K562 (cell line): Measurements from ENCODE around the gene MTRF1L. TPM values are rescaled to one million over a fixed set of nuclear protein-coding genes. Genes with fewer than 3 reads are reported as not detected.

Source experiments
- ARID1B ChIP-seq: fragments of 450-650 bp; IDR thresholded peaks from 2 replicates; pipeline ENCODE4 v1.6.1; 2016; ENCODE audit warnings: antibody characterized with exemption, mild to moderate bottlenecking, inconsistent platforms
- ARNT ChIP-seq, 2 experiments: fragments of 450-650 bp; IDR thresholded peaks; 2 replicates each; pipeline ENCODE4 v1.6.1; 2016; ENCODE audit warnings: mild to moderate bottlenecking in 1 of 2
- FOXJ2 ChIP-seq: fragments of 200-800 bp; sonication (Bioruptor generic); IDR thresholded peaks from 2 replicates; pipeline ENCODE4 v1.6.1; 2016; ENCODE audit warnings: missing genetic modification characterization, missing compliant biosample characterization
- FOXM1 ChIP-seq, 2 experiments: fragments of 450-650 bp in 1 of 2; sonication (generic) in 1 of 2; formaldehyde crosslinking in 1 of 2; IDR thresholded peaks; 2 replicates each; pipeline versions ENCODE4 v1.6.1 to v1.9.0; 2017 to 2022; ENCODE audit warnings: low read depth in 2 of 2, mild to moderate bottlenecking in 2 of 2, missing genetic modification reagents in 1 of 2, moderate library complexity in 1 of 2
- HMBOX1 ChIP-seq: sonication (generic); IDR thresholded peaks from 2 replicates; pipeline ENCODE4 v1.6.1; 2016
- NCOA1 ChIP-seq: fragments of 450-650 bp; IDR thresholded peaks from 2 replicates; pipeline ENCODE4 v1.6.1; 2016; ENCODE audit warnings: low read depth
- NR0B1 ChIP-seq: fragments of 450-650 bp; IDR thresholded peaks from one replicate; pipeline ENCODE4 v1.6.1; 2018; ENCODE audit warnings: mild to moderate bottlenecking, moderate library complexity; ENCODE audit not compliant: partially characterized antibody
- NR2C1 ChIP-seq, 2 experiments: fragments of 450-650 bp; IDR thresholded peaks; 2 replicates each; pipeline ENCODE4 v1.6.1; 2017; ENCODE audit warnings: mild to moderate bottlenecking in 2 of 2, antibody characterized with exemption in 1 of 2, inconsistent platforms in 1 of 2, missing compliant biosample characterization in 1 of 2, missing genetic modification characterization in 1 of 2
- PCBP1 ChIP-seq: fragments of 200-400 bp; formaldehyde crosslinking; IDR thresholded peaks from 2 replicates; pipeline ENCODE4 v1.6.1; 2018; ENCODE audit warnings: mild to moderate bottlenecking, low read depth, low read length; ENCODE audit not compliant: poor library complexity, severe bottlenecking
- PURB ChIP-seq: sonication (generic); formaldehyde crosslinking; IDR thresholded peaks from 2 replicates; pipeline ENCODE4 v1.9.0; 2021; ENCODE audit warnings: low read depth, mild to moderate bottlenecking, missing genetic modification reagents
- SLC30A9 ChIP-seq: fragments of 250-450 bp; sonication (Bioruptor Pico); IDR thresholded peaks from 2 replicates; pipeline ENCODE4 v1.8.0; 2022; ENCODE audit warnings: mild to moderate bottlenecking, moderate library complexity
- TRIM28 ChIP-seq: fragments of 450-650 bp; IDR thresholded peaks from 2 replicates; pipeline ENCODE4 v1.6.1; 2017
- ZBTB40 ChIP-seq, 2 experiments: fragments of 450-650 bp in 1 of 2; sonication (generic) in 1 of 2; formaldehyde crosslinking in 1 of 2; IDR thresholded peaks; 2 replicates each; pipeline versions ENCODE4 v1.7.1 to v1.9.0; 2016 to 2022; ENCODE audit warnings: inconsistent platforms in 1 of 2, mild to moderate bottlenecking in 1 of 2, missing genetic modification reagents in 1 of 2
- ZNF780A ChIP-seq: fragments of 250-450 bp; sonication (Bioruptor Pico); IDR thresholded peaks from 2 replicates; pipeline ENCODE4 v1.5.0; 2021; ENCODE audit warnings: mild to moderate bottlenecking
- polyA plus RNA-seq, 8 experiments: library from polyadenylated mRNA; depleted of rRNA in 4 of 8; stranded (reverse) in 5 of 8; unstranded in 3 of 8; fragments of >200 nt; fragmentation: Nextera tagmentation in 2 of 8; fragmentation: Illumina TruSeq in 1 of 8; extraction: Ambion mirVana in 2 of 8; extraction: Trizol in 1 of 8; gene quantifications; 2 replicates each; pipeline versions ENCODE4 v1.2.1 to v1.2.3, GENCODE V29; 2011 to 2014; ENCODE audit warnings: inconsistent platforms in 1 of 8, missing spikeins in 1 of 8
- total RNA-seq, 7 experiments: library from RNA; depleted of rRNA in 6 of 7; stranded (reverse); fragments of >200 nt in 6 of 7; fragmentation: Illumina TruSeq in 2 of 7; extraction: Trizol in 2 of 7; gene quantifications; 2 replicates each; pipeline versions ENCODE4 v1.2.1 to v1.2.3, GENCODE V29; 2011 to 2021; ENCODE audit warnings: low replicate concordance in 1 of 7
- TF ChIP-seq, protein P1 (sequence below): IDR thresholded peaks from 2 replicates; pipeline ENCODE4 v1.6.1; 2016; ENCODE audit warnings: missing genetic modification characterization, missing compliant biosample characterization

Gene MTRF1L
- total and polyA plus RNA-seq, 9 of the 15 experiments (the other 6 are each of a cell fraction or from before 2014, with no cell fraction given) = 10.7 to 34.0 (median 30.2) TPM

DNA sequence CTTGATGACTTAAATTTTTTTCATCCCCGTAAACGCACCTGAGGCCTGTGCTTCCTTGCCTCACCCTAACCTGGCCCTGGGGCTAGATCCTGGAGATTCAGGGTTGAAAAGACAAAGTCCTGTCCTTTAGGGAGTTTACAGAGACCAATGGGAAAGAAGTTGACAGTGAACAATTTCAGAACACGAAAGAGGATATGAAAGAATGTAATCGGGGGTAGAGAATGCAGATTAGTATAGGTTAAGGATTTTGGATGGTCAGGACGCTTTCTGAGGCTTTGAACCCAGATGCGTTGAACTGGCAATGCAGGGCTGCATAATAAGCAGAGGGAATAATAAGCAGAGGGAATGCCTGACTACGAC lies 18.0 kb downstream of the MTRF1L start (continued):
- TF ChIP-seq ZBTB40 (IDR thresholded peaks at IDR 0.05) (peak; percentile 61), ZBTB40 (CRISPR knock-in tag; IDR thresholded peaks at IDR 0.05) (no peak), NR0B1 (no peak), PURB (no peak), ARNT (IDR thresholded peaks at IDR 0.05) (no peak), NR2C1 (IDR thresholded peaks at IDR 0.05) (no peak), NR2C1 (tag; IDR thresholded peaks at IDR 0.05) (no peak), HMBOX1 (peak; percentile 39; the same call in 1 of the 2 replicates), TRIM28 (0 out of 2 replicates have a peak, but pooled peaks have one; percentile 17), FOXM1 (IDR thresholded peaks at IDR 0.05; ENCODE audit: low read depth) (no peak), FOXM1 (CRISPR knock-in tag; IDR thresholded peaks at IDR 0.05; ENCODE audit: low read depth) (0 out of 2 replicates have a peak, but pooled peaks have one; percentile 8), NCOA1 (no peak), SLC30A9 (no peak), PCBP1 (no peak), ARID1B (0 out of 2 replicates have a peak, but pooled peaks have one; percentile 6), FOXJ2 (no peak), ZNF780A (CRISPR knock-in tag) (no peak)
- TF ChIP-seq, protein P1, sequence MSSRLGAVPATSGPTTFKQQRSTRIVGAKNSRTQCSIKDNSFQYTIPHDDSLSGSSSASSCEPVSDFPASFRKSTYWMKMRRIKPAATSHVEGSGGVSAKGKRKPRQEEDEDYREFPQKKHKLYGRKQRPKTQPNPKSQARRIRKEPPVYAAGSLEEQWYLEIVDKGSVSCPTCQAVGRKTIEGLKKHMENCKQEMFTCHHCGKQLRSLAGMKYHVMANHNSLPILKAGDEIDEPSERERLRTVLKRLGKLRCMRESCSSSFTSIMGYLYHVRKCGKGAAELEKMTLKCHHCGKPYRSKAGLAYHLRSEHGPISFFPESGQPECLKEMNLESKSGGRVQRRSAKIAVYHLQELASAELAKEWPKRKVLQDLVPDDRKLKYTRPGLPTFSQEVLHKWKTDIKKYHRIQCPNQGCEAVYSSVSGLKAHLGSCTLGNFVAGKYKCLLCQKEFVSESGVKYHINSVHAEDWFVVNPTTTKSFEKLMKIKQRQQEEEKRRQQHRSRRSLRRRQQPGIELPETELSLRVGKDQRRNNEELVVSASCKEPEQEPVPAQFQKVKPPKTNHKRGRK = no peak
